CD1c-positive myeloid dendritic cell (primary cell): Measurements from ENCODE around the gene HNMT.
"Not testable (repeated sequence)": the region's sequence is repeated elsewhere in the genome, so short reads cannot be mapped to it uniquely, and the experiment has no call there.

ENCODE experiments used
- DNase-seq: peaks from one replicate; pipeline ENCODE4 v3.0.0-alpha.2; 2016; ENCODE audit errors: extremely low spot score

The HNMT gene

GRCh38 chr2:138043588-138043987 lies 79.3 kb downstream of the HNMT start:
- DNase-seq, result not testable (repeated sequence)

GRCh38 chr2:138058427-138058826 lies 94.2 kb downstream of the HNMT start:
- DNase-seq, result no peak

- DNase-seq, result no peak
Observed at GRCh38 chr2:138059487-138060300, 95.4 kb downstream of the HNMT start.

- no peak for DNase-seq
Observed at GRCh38 chr2:138060301-138060635, 96.0 kb downstream of the HNMT start.

GRCh38 chr2:138061961-138062360 lies 97.7 kb downstream of the HNMT start:
- no peak for DNase-seq

- no peak for DNase-seq
Observed at GRCh38 chr2:138063181-138063580, 98.9 kb downstream of the HNMT start.
